NCI-H446 (cell line): Measurements from ENCODE around the gene C1orf116.

Experiments
- DNase-seq, 2 experiments: peaks; one replicate each; lab custom pipeline; 2025; lab: John Stamatoyannopoulos, UW

The C1orf116 gene

GRCh38 chr1:207032528-207033017, at the start of gene C1orf116:
Gene C1orf116 (minus strand): TSS chr1:207032756. CDS start chr1:207027598, 5,158 bp downstream.
- no peak for DNase-seq

- no peak for DNase-seq
Observed at GRCh38 chr1:207081806-207082205, 49.2 kb upstream of the C1orf116 start.

DNA sequence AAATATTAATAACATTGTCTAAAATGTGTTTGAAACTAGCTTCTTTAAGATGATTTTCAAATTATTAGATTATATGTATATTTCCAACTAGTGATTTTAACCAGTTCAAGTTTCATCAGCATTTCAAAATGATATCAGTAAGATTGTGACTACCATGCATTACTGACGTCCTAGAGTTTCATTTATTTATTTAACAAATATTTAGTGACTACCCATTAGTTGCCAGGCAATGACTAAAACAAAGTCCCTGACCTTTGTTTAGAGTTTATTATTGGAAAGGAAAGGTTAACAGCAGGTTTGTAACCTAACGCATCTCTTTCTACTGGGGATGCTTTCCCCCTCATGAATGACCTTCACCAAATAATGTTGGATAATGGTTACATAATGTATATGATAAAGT, 48.5 kb upstream of the C1orf116 start:
- DNase-seq, result no peak

DNA sequence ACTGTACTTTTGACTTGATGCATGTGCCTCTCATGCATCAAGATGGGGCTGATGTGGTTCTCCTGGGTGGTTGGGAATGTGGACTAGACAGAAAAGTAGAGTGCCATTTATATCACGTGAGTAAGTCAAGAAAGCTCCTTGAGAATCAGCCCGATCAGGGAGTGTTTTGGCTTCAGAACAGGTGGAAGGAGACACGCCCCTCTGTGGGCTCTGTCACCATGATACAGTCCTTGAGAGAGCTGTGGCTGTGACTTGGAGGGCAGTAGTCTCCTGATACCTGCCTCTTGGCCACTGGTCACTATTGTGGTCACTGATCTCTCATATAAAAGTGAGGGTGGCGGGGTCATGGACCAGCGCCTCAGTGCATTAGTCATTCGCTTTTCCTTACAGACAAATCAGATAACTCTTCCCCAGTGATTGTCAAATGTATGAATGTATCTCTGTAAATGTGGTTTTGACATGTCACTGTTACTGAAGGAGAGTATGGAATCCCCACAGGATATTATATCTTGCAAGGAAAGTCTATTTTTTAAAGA, 47.2 kb upstream of the C1orf116 start:
- no peak for DNase-seq

- no peak for DNase-seq
Observed at GRCh38 chr1:207078578-207079132, 46.1 kb upstream of the C1orf116 start.

DNA sequence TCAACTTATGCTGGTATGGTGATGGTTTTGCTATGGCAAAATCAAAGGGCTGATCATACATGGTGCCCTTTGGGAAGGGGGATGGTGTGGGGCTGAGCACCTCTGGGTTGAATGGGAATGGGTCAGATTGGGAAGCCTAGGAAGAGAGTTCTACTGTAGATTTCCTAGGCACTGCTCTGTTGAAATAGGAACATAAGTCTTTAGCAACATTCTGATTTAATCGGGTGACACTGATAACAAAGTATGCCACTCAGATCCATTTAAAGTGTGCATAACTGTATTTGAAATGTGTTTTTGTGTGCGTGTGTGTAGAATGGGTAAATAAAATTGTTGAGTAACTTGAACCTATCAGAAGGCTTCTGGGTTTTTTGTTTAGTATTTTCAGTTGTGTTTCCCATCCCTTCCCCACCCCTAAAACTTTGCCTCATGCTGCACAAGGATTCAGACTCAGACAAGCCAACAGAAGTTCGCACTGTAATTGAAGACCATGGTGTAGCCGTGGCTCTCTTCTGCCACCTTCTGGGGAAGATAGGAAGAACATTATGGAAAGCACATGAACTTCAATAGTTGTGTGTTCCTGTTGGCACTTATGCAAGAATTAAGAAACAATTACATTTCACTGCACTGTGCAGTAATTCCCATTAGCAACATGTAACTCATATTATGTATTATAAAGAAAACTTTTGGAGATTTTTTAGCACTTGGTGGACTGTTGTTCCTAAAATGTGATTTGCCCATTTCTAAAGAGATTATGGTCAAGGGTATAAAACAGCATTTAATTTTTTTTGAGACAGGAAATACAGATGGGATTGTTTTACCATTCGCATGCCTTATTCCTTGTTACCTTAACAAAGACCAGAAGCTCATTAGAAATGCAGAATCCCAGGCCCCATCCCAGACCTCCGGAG, 45.2 kb upstream of the C1orf116 start:
- DNase-seq, result peak; percentile 47 to 82

DNA sequence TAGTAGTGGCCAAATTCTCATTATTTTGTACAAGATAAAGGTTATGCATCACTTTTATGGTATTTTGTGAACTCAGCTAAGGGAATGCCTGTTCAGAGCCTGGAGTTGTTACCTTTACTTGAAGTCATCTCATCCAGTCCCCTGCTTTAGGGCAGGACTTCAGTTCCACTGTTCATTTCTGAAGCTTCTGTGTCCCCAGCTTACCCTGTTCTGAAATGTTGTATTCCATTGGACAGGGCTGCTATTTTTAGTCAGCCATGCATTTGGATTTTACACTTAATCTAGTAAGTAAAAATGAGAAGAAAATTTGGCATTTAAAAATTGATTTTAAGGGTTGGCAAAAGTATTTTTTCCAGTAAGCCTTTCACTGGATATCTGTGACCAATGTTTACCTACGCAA, 44.5 kb upstream of the C1orf116 start:
- no peak for DNase-seq

DNA sequence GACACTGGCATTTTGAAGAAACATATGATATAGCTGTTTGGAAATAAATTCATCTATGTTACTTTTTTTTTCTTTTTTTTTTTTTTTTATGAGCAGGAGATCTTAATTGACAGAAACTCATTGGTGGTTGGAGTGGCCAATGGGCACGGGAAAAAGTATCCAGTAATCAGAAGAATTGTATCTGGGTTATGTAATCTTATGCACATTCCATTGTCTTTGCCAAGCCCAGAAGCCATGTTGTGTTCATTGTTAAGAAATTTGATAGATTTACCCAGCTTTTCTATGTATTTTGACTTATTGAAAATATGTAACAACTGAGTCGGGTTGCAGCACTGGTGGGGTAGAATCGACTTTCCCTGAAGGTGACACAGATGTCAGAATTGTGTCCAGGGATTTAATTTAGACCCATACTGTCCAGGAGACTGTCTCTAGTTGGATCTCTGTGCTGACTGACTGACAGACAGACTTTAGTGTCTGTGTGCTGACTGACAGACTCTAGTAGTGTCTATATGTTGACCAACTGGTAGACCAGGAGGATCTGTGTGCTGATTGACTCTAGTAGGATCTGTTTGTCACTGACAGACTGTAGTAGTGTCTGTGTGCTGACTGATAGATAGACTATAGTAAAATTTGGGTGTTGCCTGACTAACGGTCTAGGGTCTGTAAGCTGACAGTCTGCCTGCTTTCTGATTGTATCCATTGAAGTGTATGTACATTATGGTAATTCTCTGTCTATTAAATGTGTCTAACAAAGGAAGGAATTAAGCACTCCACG, 43.8 kb upstream of the C1orf116 start:
- DNase-seq, result no peak

DNA sequence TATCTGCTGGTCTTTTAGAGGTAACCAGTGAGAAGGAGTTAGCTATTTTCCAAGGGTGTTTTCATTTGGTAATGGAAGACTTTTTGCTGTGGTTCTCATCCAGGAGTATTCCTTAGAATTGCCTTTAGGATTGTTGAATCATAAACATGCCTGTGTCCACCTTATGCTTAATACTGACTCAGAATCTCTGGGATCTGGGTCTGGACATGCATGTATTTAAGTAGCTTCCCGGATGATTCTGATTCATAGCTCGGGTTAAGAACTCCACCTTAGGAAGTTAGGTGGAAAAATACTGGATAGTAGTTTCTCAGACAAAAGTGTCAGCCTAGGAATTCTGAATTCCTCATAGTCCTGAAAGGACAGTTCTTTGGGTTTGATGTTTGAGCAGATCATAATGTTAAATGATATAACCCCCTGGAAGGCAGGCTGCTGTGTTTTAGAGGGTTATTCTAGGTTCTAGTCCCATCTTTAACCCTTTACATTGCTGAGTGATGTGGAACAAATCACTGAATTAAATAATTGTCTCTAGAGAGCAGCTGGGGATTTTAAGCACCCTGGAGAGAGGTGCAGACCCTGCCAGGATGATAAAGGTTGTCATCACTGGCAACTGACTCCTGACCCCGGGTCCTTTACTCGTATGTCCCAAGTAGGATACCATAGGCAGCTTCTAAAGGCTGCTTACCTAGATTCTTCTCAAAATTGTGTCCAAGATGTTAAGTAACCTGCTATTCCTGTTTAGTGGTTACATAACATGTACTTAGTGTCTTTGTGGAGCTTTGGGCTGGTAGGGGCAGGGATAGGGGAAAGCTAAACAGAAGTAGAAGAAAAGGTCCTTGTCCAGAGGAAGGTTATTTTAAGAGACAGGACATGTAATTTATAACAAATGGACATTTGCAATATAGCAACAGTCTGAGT, 41.6 kb upstream of the C1orf116 start:
- no peak for DNase-seq

DNA sequence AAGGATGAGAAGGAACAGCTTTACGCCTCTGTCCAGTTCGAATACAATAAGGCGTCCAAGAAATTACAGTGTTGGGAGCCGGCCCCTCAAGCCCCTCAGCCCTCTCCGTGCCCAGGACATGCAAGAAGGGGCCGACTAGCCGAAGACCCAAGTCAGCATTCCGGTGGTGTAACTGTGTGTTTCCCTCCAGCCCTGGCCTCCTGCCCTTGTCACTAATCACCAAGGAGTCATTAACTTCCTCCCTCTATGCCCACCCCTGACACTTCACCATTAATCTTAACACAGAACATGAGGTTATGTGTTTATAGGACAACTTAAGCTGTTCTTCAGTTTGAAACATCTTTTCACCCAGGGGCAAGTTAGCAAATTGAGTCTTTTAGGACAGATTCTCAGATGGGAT, 39.7 kb upstream of the C1orf116 start:
- no peak for DNase-seq

DNA sequence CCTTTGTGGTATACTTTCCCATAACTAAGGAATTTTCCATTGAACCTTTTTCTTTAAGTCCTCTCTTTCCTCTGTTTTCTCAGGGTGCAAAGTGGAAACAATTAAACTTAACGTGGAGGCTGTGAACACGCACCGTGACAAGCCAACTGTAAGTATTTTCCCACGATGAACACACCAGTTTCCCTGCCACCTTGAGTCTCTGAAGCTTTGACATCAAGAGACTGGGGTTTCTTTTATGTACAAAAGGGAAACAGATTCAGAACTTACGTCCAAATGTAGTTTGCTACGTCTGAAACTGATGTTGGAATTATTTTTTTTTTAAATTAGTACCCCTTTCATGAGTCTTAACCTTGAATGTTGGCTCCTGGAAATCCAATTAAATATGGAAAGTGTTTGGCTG, 38.9 kb upstream of the C1orf116 start:
- DNase-seq, result no peak

DNA sequence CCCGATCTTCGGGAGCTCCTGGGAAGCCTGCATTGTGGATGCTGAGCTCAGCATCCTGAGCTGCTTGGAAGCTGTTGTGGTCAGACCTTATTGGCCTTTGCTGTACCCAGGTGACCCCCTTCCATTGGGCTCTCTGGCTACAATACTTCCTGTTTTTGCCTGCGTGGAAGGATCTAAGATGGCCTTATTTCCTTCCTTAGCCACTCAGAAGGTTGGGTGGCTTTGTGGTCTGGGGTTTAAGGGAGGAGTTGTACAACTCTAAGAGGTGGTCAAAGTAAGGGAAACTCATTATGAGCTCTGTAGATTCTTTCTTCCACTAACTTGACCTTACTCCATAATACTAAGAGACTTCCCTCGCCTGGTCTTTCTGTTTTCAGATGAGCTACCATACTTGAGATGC, 38.3 kb upstream of the C1orf116 start:
- no peak for DNase-seq

- DNase-seq, result no peak
Observed at GRCh38 chr1:207069858-207070506, 37.4 kb upstream of the C1orf116 start.

GRCh38 chr1:207069061-207069460, 36.5 kb upstream of the C1orf116 start:
- no peak for DNase-seq

- DNase-seq, result no peak
Observed at GRCh38 chr1:207067665-207068064, 35.1 kb upstream of the C1orf116 start.

- DNase-seq, result no peak
Observed at GRCh38 chr1:207067185-207067584, 34.6 kb upstream of the C1orf116 start.

DNA sequence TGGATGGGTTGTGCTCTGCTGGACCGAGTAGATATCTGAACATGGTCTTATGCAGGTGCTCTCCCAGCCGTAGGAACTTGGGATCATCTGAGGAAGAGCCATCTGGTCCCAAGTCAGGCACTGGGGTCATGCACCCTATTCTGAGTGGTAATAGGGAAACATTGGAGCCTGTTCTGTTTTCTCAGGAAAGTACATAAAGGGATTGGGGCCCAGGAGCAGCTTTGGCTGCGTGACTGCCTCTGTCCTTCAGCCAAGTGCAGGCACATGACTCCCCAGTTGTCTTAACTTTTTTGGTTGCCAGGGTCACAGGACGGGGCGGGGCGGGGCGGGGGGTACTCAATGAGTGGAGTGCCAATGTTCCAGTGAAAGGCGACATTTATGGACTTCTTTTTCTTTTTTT, 32.0 kb upstream of the C1orf116 start:
- no peak for DNase-seq

DNA sequence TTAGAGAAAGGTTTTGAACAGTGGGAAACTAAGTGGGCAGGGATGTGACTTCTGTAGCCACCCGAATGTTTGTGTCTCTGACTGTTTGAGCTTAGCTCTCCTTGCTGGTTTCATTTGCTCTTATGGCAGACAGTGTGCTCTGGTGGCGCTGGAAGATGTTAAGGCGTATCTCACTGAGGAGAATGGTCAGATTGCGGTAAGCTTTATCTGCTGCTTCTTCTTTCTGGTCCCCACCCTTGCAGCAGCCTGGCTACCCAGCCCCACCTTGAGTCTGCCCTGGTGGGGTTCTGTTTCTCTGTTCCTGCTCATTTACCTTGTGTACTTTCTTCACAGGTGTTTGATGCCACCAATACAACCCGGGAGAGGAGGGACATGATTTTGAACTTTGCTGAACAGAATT, 30.5 kb upstream of the C1orf116 start:
- DNase-seq, result no peak

DNA sequence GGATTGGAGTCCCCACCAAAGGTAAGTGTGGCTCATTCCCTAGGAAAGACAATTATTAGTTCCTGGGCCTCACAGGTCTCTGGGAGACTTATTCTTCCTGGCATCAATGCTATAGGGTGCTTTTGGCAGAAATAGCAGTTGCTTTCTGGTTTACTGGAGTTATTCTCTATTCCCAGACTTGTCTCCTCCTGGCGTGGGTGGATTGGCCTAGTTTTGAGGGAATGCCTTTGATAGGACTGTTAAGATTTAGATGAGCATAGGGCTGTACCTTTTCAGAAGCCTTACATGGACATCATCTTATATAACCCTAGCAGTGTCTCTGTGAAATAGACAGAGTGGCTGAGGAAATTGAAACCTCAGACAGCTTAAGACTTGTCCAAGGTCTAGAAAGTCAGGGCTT, 29.5 kb upstream of the C1orf116 start:
- DNase-seq, result no peak

DNA sequence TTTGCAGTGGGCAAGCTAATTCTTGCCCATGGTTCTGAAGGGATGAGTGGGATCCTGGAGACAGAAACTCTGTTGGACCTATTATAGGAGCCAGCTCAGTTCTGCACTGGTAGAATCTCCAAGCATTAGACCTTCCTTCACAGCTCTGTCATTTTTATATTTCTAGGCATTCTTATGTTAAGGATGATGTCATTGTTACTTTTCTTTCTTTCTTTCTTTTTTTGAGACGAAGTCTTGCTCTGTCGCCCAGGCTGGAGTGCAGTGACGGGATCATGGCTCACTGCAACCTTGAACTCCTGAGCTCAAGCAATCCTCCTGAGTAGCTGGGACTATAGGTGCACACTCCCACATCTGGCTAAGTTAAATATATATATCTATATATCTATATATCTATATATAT, 28.0 kb upstream of the C1orf116 start:
- no peak for DNase-seq

- no peak for DNase-seq
Observed at GRCh38 chr1:207059881-207060280, 27.3 kb upstream of the C1orf116 start.
